ENCODE data around the gene BABAM2.

The BABAM2 gene

DNA sequence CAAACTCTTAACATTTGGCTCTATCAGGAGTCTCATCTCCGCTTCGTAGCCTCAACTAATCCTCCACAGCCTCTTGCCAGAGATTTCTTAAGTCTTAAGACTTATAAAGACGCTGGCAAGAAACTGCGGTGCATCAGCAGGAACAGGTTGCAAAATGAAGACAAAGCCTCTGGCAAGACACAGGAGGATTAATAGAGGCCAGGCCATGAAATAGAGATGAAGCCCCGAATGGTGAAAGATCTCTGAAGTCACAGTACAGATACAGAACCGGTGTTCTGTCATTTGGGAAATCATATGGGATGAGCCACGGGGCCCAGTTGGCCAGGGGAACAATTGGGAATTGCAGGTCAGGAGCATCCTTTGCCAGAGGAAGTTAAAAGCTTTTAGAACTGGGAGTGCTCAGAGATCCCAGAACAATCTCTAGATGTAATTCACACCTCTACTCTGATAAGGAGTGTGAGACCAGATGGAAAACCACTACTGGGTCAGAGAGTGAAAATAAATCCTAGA lies 311.2 kb downstream of the BABAM2 start:
- H3K9ac ChIP-seq (ENCODE audit: low read length): no peak overlapping the region
- H3K4me1 ChIP-seq (ENCODE audit: control insufficient read depth, insufficient read depth, low read length): no peaks in the 10 kb centered on the region
- no peak overlapping the region for H3K4me3 ChIP-seq (ENCODE audit: low read depth, low read length)
- no peaks in the 10 kb centered on the region for H3K36me3 ChIP-seq (ENCODE audit: control insufficient read depth, insufficient read depth, low read length)
- no peak overlapping the region for H3K27ac ChIP-seq (ENCODE audit: low read depth, low read length)
- H3K9me3 ChIP-seq (ENCODE audit: control insufficient read depth, insufficient read depth, low read depth, low read length): no peaks in the 10 kb centered on the region
- no peaks in the 10 kb centered on the region for H3K27me3 ChIP-seq (ENCODE audit: control insufficient read depth, insufficient read depth, low read length)

DNA sequence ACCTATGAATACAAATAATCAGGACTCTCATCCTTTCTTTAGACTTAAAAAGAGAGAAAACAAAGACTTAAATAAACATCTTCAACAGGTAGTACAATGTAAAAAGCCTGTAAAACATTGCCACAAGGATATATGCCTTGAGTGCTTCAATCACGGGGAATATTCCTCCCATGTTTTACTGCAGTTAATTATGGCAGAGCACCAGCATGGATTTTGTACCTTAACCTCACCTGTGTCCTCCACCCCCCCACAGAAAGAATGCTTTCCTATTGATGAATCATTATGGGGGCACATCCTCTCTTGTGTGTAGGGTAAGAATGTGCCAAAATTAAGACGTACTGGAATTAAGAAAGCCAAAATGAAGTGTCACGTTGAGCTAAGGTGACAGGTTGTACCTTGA lies 312.2 kb downstream of the BABAM2 start:
- H3K4me3 ChIP-seq (ENCODE audit: low read depth, low read length): no peak overlapping the region
- H3K36me3 ChIP-seq (ENCODE audit: control insufficient read depth, insufficient read depth, low read length): no peaks in the 10 kb centered on the region
- no peaks in the 10 kb centered on the region for H3K4me1 ChIP-seq (ENCODE audit: control insufficient read depth, insufficient read depth, low read length)
- no peaks in the 10 kb centered on the region for H3K27me3 ChIP-seq (ENCODE audit: control insufficient read depth, insufficient read depth, low read length)
- H3K27ac ChIP-seq (ENCODE audit: low read depth, low read length): no peak overlapping the region
- no peaks in the 10 kb centered on the region for H3K9me3 ChIP-seq (ENCODE audit: control insufficient read depth, insufficient read depth, low read depth, low read length)
- no peak overlapping the region for H3K9ac ChIP-seq (ENCODE audit: low read length)

DNA sequence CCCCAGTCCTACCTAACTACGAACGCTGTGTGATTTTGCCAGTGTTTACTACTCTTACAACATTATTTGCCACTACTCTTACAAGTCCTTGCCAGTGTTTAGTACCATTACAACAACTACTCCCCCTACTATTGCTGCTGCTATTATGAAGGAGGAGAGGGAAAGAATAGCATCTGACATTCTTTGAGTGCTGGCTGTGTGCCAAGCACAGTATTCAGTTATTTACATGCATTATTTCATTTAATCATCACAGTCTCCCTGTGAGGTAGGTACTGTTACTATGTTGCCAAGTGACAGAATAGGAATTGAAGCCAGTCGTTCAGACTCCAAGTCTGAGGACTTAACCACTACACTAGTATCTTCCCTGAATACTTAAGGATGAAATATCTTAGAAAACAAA lies 316.2 kb downstream of the BABAM2 start:
- Histone ChIP-seq H3K4me3 (ENCODE audit: low read depth, low read length) (no peak overlapping the region), H3K9ac (ENCODE audit: low read length) (no peak overlapping the region), H3K36me3 (ENCODE audit: control insufficient read depth, insufficient read depth, low read length) (no peaks in the 10 kb centered on the region), H3K27me3 (ENCODE audit: control insufficient read depth, insufficient read depth, low read length) (no peaks in the 10 kb centered on the region), H3K4me1 (ENCODE audit: control insufficient read depth, insufficient read depth, low read length) (peaks cover 5% of the 10 kb centered on the region; the same call in 1 of the 2 replicates), H3K27ac (ENCODE audit: low read depth, low read length) (no peak overlapping the region), H3K9me3 (ENCODE audit: control insufficient read depth, insufficient read depth, low read depth, low read length) (no peaks in the 10 kb centered on the region)

DNA sequence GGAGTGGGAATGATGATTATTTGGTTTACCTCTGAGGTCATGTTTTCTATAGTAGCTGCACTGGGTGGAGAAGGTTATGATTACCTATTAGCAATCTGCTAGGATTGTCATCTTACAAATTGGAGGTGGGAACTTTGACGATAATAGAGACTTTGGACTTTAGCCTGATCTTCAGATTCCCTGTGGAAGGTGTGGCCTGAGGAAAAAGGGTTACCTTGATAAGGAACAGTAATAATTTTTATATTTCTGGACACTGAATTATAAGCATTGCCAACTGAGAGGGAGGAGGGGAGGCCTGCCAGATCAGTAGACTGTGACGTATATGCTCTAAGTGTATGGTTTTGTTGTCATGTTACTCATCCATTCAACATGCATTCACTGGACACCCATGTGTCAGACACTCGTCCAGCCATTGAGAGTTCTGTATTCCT lies 318.7 kb downstream of the BABAM2 start:
- no peaks in the 10 kb centered on the region for H3K27me3 ChIP-seq (ENCODE audit: control insufficient read depth, insufficient read depth, low read length)
- H3K9me3 ChIP-seq (ENCODE audit: control insufficient read depth, insufficient read depth, low read depth, low read length): no peaks in the 10 kb centered on the region
- no peak overlapping the region for H3K27ac ChIP-seq (ENCODE audit: low read depth, low read length)
- peaks cover 5% of the 10 kb centered on the region; the same call in 1 of the 2 replicates for H3K4me1 ChIP-seq (ENCODE audit: control insufficient read depth, insufficient read depth, low read length)
- no peak overlapping the region for H3K4me3 ChIP-seq (ENCODE audit: low read depth, low read length)
- no peak overlapping the region for H3K9ac ChIP-seq (ENCODE audit: low read length)
- H3K36me3 ChIP-seq (ENCODE audit: control insufficient read depth, insufficient read depth, low read length): no peaks in the 10 kb centered on the region

DNA sequence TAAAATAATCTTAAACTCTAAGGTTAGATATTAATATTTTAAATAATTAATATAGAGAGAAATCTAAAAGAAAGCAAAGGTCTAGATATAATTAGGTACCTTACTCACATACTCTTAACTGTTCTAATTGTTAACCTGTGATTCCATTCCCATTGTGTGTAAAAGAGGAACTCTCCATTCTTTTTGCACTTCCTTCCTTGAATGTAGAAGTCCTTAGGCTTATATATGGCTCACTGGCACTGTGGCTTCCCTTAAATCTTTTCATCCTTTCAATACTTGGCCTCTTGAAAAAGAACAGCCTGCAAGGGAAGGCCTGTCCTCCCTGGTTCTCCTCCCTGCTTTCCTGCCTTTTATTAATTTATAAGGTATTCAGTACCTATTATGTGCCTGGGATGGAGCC lies 319.3 kb downstream of the BABAM2 start:
- no peaks in the 10 kb centered on the region for H3K9me3 ChIP-seq (ENCODE audit: control insufficient read depth, insufficient read depth, low read depth, low read length)
- no peak overlapping the region for H3K4me3 ChIP-seq (ENCODE audit: low read depth, low read length)
- no peak overlapping the region for H3K27ac ChIP-seq (ENCODE audit: low read depth, low read length)
- H3K4me1 ChIP-seq (ENCODE audit: control insufficient read depth, insufficient read depth, low read length): peaks cover 5% of the 10 kb centered on the region; the same call in 1 of the 2 replicates
- no peaks in the 10 kb centered on the region for H3K27me3 ChIP-seq (ENCODE audit: control insufficient read depth, insufficient read depth, low read length)
- H3K9ac ChIP-seq (ENCODE audit: low read length): no peak overlapping the region
- no peaks in the 10 kb centered on the region for H3K36me3 ChIP-seq (ENCODE audit: control insufficient read depth, insufficient read depth, low read length)

DNA sequence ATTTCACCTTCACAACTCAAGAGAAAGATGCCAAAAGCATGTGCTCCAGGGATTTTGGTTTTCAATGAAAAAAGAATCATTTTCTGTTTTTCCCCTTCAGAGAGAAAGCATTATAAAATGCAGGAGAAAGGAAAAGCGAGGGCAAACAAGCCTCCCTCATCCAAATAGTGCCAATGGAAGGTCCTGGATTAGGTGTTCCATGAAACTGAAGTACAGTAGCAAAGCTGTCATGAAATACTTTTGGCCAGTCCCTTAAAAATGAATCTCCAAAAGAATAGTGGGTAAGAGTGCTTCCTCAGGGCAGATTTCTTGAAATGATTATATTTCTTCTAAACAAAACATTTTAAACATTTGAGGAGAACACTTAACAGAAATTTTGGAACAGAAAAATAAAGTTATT lies 320.0 kb downstream of the BABAM2 start:
- H3K9ac ChIP-seq (ENCODE audit: low read length): no peak overlapping the region
- no peak overlapping the region for H3K27ac ChIP-seq (ENCODE audit: low read depth, low read length)
- no peaks in the 10 kb centered on the region for H3K9me3 ChIP-seq (ENCODE audit: control insufficient read depth, insufficient read depth, low read depth, low read length)
- H3K27me3 ChIP-seq (ENCODE audit: control insufficient read depth, insufficient read depth, low read length): no peaks in the 10 kb centered on the region
- no peak overlapping the region for H3K4me3 ChIP-seq (ENCODE audit: low read depth, low read length)
- no peaks in the 10 kb centered on the region for H3K36me3 ChIP-seq (ENCODE audit: control insufficient read depth, insufficient read depth, low read length)
- H3K4me1 ChIP-seq (ENCODE audit: control insufficient read depth, insufficient read depth, low read length): peaks cover 5% of the 10 kb centered on the region; the same call in 1 of the 2 replicates

DNA sequence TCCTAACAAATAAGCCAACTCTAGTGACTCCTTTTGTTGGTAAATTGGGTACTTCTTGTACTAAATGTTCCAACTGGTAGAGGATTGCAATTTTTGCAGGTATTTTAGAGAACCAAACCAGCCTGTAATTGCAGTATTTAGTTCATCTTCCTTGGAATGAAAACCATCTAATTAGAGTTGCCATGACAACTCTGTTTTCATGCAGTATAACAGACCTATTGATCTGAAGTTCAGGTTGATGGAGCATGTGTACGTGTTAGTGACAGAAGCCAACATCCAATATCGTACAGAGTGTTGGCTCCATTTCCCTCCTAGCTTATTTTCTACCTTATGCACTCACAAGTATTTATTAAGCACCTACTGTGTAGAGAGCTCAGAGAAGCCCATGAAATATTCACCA lies 325.8 kb downstream of the BABAM2 start:
- Histone ChIP-seq H3K4me3 (ENCODE audit: low read depth, low read length) (no peak overlapping the region), H3K36me3 (ENCODE audit: control insufficient read depth, insufficient read depth, low read length) (no peaks in the 10 kb centered on the region), H3K27ac (ENCODE audit: low read depth, low read length) (no peak overlapping the region), H3K27me3 (ENCODE audit: control insufficient read depth, insufficient read depth, low read length) (no peaks in the 10 kb centered on the region), H3K9me3 (ENCODE audit: control insufficient read depth, insufficient read depth, low read depth, low read length) (no peaks in the 10 kb centered on the region), H3K9ac (ENCODE audit: low read length) (no peak overlapping the region), H3K4me1 (ENCODE audit: control insufficient read depth, insufficient read depth, low read length) (no peaks in the 10 kb centered on the region)

DNA sequence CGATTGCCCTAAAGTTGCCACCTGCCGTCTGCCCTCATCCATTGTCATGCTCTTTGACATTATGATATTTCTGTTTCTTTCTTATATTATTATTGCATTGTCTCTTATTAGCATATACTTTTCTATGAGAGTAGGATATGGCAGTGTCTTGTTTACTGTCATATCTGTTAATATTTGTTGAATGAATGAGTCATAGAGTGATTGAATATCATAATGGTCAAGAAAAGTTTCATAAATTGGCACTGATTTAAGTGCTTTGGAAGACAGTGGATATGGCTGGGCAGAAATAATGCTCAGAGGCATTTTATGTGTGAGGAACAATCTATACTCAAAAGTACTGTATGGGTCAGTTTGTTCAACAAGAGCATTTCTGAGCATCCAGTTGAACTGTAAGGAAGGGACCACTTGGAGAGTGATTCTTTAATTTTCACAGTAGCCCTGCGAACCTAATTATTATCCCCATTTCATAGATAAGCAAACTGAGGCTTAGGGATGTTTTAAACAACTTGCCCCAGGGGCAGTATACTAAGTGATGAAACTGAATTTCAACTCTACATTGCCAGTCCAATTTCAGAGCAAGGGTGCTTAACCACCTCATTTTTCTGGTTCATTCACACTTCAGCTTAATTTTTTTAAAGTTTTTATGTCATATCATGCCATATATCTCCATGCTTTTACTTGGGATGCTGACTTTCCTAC lies 326.7 kb downstream of the BABAM2 start:
- H3K36me3 ChIP-seq (ENCODE audit: control insufficient read depth, insufficient read depth, low read length): no peaks in the 10 kb centered on the region
- H3K27ac ChIP-seq (ENCODE audit: low read depth, low read length): no peak overlapping the region
- H3K4me3 ChIP-seq (ENCODE audit: low read depth, low read length): no peak overlapping the region
- H3K4me1 ChIP-seq (ENCODE audit: control insufficient read depth, insufficient read depth, low read length): no peaks in the 10 kb centered on the region
- H3K9ac ChIP-seq (ENCODE audit: low read length): no peak overlapping the region
- no peaks in the 10 kb centered on the region for H3K9me3 ChIP-seq (ENCODE audit: control insufficient read depth, insufficient read depth, low read depth, low read length)
- no peaks in the 10 kb centered on the region for H3K27me3 ChIP-seq (ENCODE audit: control insufficient read depth, insufficient read depth, low read length)

DNA sequence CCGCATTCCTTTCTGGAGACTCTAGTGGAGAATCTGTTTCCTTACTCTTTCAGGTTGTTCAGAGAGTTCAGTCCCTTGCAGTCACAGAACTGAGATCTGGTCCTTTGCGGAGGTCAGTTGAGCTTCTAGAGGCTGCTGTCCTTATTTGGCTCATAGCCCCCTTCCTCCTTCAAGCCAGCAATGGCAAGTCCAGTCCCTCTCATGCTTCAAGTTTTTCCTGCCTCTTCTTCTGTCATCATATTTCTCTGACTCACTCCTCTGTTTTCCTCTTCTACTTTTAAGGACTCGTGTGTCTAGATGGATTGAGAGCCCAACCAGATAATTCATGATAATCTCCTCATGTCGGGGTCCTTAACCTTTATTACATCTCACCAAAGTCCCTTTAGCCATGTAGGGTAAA lies 328.6 kb downstream of the BABAM2 start:
- Histone ChIP-seq H3K9ac (ENCODE audit: low read length) (no peak overlapping the region), H3K9me3 (ENCODE audit: control insufficient read depth, insufficient read depth, low read depth, low read length) (no peaks in the 10 kb centered on the region), H3K27ac (ENCODE audit: low read depth, low read length) (no peak overlapping the region), H3K4me3 (ENCODE audit: low read depth, low read length) (no peak overlapping the region), H3K27me3 (ENCODE audit: control insufficient read depth, insufficient read depth, low read length) (no peaks in the 10 kb centered on the region), H3K4me1 (ENCODE audit: control insufficient read depth, insufficient read depth, low read length) (no peaks in the 10 kb centered on the region), H3K36me3 (ENCODE audit: control insufficient read depth, insufficient read depth, low read length) (no peaks in the 10 kb centered on the region)

DNA sequence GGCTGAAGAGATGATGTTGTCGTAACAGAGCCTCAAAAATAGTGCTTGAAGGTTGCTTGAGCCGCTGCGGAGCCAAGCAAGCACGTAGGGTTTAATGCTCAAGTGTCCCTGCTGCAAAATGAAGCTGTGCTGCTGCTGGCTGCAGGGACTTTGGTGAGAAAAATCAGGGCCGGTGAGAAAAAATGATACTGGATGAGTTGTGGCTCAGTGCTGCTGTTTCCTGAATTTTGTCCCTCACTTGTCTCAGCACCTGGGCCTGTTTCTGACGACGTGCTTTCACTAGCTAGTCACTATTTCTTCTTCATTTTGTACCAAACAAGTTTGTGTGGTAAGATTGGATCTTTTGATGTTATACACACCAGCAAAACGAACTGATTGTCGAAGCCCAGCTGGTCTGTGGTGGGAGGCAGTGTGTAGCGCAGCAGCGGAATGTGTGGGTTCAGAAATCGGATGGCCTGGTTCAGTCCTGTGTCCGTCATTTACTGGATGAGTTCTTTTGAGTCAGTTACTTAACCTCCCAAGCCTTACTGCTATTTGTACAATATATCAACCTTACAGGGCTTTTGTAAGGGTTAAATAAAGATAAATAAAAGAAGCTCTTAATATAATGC lies 329.3 kb downstream of the BABAM2 start:
- H3K4me1 ChIP-seq (ENCODE audit: control insufficient read depth, insufficient read depth, low read length): no peaks in the 10 kb centered on the region
- no peaks in the 10 kb centered on the region for H3K27me3 ChIP-seq (ENCODE audit: control insufficient read depth, insufficient read depth, low read length)
- H3K36me3 ChIP-seq (ENCODE audit: control insufficient read depth, insufficient read depth, low read length): no peaks in the 10 kb centered on the region
- H3K4me3 ChIP-seq (ENCODE audit: low read depth, low read length): no peak overlapping the region
- H3K27ac ChIP-seq (ENCODE audit: low read depth, low read length): no peak overlapping the region
- no peaks in the 10 kb centered on the region for H3K9me3 ChIP-seq (ENCODE audit: control insufficient read depth, insufficient read depth, low read depth, low read length)
- no peak overlapping the region for H3K9ac ChIP-seq (ENCODE audit: low read length)

DNA sequence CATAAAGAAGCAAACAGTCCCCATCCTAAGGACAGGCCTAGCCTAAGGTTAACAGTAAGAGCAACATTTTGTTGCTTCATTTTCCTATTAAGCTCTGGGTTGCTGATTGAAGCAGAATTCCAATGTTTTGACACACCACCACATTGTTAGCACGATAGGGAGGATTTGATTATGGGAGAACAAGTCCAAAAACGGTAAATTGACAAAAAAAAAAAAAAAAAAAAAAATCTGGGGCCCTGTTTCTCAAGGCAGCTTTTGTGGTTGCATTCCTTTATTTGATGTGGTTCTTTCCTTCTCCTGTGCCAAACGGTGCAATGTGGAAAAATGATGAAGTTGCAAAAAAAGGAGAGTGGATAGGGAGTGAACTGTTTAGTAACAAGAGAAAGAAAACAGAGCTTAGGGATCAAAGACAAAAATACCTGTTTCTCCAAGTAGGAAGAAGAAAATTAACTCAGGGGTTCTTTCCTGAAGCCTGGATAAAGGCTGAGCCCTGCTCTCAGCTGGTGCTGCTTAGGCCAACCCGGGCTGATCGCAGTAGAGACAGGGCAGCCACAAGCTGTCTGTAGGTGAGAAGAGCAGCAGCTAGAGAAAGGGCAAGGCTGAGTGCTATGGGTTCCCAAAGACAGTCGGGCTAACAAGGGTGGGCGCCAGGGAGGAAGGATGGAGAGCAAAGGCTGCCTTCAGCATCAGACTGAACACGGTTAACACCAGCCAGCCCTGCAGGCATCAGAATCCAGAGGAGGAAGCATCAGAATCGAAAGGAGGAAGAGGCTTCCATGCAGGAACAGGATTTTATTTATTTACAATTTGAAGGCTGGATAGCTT lies 334.3 kb downstream of the BABAM2 start:
- H3K9me3 ChIP-seq (ENCODE audit: control insufficient read depth, insufficient read depth, low read depth, low read length): no peaks in the 10 kb centered on the region
- H3K4me1 ChIP-seq (ENCODE audit: control insufficient read depth, insufficient read depth, low read length): peaks cover 5% of the 10 kb centered on the region; the same call in 1 of the 2 replicates
- no peak overlapping the region for H3K4me3 ChIP-seq (ENCODE audit: low read depth, low read length)
- no peak overlapping the region for H3K9ac ChIP-seq (ENCODE audit: low read length)
- H3K36me3 ChIP-seq (ENCODE audit: control insufficient read depth, insufficient read depth, low read length): no peaks in the 10 kb centered on the region
- H3K27me3 ChIP-seq (ENCODE audit: control insufficient read depth, insufficient read depth, low read length): no peaks in the 10 kb centered on the region
- H3K27ac ChIP-seq (ENCODE audit: low read depth, low read length): no peak overlapping the region

All from HUES6 (cell line).